Renal pelvis (tissue), 4 donors: ENCODE results near the gene CHRNB1. TPM values are rescaled to one million over a fixed set of nuclear protein-coding genes. Genes with fewer than 3 reads are reported as not detected.

Source experiments
- DNase-seq: peaks from one replicate; pipeline ENCODE4 v3.0.0-alpha.2; 2013
- polyA plus RNA-seq, 3 donors: library from polyadenylated mRNA; unstranded; fragments of 120-200 nt; gene quantifications; one replicate each; pipeline ENCODE4 v1.2.1, GENCODE V29; 2013; ENCODE audit not compliant: insufficient read length in 3 of 3

The CHRNB1 gene
- polyA plus RNA-seq, 3 donors, result 9.0 to 12.1 (median 10.7) TPM

DNA sequence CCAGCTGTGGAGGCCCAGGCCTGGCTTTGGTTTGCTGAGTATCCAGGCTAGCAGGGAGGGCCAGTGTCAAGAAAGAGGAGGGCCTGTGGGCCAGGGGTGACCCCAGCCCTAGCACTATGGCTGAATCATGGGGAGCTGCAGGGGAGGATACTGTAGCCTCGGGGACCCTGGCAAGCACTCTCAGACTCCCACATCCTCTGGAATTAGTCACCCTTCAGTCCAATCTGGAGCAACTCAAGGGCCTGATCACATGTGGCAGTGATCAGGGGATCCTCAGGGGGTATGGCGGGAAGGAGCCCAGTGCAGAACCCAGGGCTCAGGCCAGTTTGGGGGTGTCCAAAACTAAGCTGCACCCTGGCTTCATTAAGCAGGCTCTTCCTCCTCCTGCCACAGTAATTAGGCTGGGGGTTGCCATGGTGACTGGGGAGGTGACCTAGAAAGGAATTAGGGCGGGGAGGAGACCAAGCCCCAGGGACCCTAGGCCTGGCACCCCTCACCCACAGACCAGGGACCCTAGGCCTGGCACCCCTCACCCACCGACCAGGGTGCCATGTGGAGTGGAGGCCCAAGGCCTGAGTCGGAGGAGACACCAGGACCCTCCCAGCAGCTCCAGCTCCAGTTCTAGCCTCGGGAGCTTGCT is 31.4 kb upstream of the CHRNB1 start:
- DNase-seq, result no peak

DNA sequence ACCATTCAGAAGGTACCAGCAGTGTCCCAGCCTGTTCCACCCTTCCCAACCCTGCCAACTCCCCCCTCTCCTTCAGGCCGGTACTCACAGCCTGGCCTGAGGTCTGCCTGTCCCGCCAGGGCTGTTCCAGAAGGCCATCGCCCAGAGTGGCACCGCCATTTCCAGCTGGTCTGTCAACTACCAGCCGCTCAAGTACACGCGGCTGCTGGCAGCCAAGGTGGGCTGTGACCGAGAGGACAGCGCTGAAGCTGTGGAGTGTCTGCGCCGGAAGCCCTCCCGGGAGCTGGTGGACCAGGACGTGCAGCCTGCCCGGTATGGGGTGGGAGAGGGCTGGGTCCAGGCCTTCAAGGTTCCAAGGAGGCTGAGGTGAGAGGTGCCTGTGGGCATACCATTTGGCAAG is 30.0 kb upstream of the CHRNB1 start:
- DNase-seq, result no peak

DNA sequence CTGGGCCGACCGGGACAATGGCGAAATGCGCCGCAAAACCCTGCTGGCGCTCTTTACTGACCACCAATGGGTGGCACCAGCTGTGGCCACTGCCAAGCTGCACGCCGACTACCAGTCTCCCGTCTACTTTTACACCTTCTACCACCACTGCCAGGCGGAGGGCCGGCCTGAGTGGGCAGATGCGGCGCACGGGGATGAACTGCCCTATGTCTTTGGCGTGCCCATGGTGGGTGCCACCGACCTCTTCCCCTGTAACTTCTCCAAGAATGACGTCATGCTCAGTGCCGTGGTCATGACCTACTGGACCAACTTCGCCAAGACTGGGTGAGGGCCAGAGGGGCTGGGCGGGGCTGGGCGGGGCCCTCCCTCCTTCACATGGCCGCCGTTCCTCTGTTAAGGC is 29.1 kb upstream of the CHRNB1 start:
- no peak for DNase-seq

DNA sequence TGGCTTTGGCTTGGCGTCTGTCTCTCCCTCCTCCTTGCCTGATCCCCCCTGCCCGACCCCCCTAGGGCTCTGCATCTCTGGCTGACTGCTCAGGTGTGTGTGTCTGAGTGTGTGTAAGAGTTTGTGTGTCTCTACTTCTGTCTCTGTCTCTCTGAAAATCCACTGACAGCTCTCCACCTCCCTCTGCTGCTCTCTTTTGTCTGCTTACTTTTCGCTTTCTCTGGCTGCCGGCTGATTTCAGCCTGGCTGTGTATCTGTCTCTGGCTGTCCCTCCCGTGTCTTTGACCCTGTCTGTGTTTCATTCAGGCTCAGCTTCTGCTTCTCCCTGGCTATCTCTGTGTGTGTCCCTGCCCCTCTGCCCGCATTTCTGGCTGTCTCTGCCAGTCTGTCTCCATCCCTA is 28.5 kb upstream of the CHRNB1 start:
- DNase-seq, result no peak

DNA sequence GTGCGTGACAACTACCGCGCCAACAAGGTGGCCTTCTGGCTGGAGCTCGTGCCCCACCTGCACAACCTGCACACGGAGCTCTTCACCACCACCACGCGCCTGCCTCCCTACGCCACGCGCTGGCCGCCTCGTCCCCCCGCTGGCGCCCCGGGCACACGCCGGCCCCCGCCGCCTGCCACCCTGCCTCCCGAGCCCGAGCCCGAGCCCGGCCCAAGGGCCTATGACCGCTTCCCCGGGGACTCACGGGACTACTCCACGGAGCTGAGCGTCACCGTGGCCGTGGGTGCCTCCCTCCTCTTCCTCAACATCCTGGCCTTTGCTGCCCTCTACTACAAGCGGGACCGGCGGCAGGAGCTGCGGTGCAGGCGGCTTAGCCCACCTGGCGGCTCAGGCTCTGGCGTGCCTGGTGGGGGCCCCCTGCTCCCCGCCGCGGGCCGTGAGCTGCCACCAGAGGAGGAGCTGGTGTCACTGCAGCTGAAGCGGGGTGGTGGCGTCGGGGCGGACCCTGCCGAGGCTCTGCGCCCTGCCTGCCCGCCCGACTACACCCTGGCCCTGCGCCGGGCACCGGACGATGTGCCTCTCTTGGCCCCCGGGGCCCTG is 27.7 kb upstream of the CHRNB1 start:
- DNase-seq, result no peak

DNA sequence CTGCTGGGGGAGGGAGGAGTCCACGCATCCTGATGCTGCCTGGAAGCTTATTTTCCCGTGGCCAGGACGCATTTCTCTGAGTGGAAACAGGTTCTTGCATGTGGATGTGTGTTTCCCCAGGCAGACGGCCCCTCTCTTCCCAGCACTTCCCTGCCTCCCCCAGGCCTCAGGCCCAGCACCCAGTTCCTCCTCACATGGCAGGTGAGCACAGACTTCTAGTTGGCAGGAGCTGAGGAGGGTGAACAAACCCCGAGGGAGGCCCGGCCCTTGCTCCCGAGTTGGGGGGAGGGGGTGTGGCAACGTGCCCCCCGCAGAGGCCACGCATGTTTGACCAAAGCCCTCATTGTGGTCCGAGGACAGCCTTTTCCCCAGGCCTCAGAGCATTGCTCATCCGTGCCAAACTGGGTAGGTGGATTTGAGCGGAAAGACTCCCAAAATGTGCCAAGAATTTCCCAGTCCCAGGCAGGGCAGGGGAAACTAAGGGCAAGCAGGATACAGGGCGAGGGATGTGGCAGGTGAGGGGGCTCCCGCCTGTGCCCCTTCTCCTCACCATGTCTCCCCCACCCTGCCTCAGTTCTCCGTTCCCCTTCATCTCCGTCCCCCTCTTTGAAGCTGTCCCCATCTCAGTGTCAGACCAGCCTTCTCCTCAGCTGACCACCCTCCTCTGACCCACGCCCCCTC is 26.2 kb upstream of the CHRNB1 start:
- DNase-seq, result no peak

DNA sequence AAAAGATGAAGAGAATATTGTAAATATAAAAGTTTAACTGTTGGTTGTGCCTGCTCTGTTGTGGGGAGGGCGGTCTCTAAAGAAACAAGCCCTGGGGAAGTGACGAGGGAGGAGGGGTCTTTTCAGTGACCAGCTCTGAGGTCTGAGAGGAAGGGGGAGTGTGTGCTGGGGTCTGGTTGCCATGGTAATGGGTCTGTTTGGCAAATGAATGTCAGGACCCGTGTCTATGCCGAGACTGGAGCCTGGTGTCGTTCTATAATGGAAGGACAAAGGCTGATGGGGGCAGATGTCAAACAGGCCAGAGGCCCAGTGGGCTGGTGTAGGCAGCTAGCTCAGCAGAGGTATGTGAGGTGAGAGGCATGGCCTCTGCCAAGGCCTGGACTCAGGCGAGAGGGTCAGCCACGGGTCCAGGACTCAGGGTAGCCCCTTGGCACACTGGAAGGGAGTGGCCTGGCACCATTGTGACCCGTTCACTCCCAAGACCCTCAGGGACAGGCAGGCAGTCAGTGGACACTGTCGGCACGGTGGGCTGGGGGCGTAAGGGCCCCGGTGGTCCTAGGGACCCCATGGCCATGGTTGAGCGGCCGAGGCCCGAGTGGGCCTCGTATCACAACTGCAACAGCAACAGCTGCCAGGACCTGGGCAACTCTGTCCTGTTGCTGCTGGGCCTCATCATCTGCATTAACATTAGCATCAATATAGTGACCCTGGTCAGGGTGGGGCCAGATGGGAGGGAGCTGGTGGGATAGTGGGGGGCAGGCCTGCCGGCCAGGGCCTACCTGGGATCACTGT is 24.8 kb upstream of the CHRNB1 start, which contains the start of gene SPEM1:
Gene SPEM1 (plus strand): TSS at position 506 of the 792 bp plus-strand sequence. CDS start 61 bp downstream, at position 567.
- peak; percentile 74 for DNase-seq

DNA sequence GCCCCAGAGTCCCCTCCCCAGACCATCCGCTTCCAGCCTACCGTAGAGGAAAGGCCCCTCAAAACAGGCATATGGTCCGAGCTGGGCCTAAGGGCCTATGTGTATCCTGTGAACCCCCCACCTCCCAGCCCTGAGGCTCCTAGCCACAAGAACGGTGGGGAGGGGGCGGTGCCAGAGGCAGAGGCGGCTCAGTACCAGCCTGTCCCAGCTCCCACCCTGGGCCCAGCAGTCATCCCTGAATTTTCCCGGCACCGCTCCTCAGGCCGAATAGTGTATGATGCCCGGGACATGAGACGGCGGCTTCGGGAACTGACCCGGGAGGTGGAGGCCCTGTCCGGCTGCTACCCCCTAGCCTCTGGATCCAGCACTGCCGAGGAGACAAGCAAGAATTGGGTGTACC is 23.7 kb upstream of the CHRNB1 start:
- DNase-seq, result no peak

DNA sequence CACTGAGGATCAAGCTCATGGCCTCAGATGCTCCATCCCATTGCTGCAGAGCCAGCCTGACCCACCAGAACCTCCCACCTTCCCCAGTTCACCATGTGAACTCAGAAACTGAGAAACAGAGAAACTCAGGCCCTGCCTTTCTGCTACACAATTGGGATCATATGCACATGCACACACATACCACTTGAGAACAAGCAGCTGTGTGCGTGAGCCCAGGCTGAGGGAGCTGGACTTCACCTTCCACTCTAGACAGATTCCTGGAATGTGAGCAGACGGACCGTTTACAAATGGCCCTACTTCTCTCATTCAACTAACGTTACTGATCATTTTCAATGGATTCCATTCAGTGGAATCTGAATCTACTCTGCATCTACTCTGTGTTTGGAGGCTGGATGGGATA is 21.2 kb upstream of the CHRNB1 start:
- no peak for DNase-seq

DNA sequence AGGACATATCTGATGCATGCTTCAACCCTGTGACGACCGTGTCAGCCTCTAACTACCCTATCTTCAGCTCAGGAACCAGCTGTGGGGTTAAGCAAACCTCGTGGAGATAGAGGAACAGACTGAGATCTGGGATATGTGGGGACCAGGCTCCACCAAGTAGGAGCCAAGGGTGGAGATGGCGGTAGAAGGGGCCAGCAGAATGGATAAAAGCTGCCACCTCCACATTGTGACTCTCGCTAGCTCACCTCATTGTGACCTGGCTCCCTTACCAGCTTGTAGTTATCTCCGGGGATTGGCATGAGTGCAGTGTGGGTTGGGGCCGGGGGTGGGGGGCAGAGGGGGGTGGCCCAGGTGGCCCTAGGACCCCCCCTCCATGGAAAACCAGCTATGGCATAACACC is 19.5 kb upstream of the CHRNB1 start, which contains the start of gene SPEM2:
Gene SPEM2 (plus strand): TSS at position 301 of the 400 bp plus-strand sequence. CDS start 73 bp downstream, at position 374.
- no peak for DNase-seq

DNA sequence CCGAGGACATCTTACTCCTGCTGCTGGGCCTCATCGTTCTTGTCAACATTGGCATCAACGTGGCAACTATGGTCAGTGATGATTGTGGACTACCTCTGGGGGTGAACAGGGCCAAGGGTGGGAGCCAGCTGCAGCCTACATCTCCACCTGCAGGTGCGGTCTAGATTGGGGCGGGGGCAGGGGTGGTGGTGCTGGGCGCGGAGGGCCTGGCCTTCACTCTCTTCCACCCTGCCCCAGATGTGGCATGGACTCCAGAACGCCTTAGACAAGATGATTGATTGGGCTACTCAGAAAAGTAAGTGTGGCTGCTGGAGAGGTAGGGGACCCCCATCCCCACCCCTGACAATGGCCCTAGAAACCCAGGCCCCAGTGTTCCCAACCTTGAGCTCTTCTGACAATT is 19.1 kb upstream of the CHRNB1 start:
- DNase-seq, result no peak

DNA sequence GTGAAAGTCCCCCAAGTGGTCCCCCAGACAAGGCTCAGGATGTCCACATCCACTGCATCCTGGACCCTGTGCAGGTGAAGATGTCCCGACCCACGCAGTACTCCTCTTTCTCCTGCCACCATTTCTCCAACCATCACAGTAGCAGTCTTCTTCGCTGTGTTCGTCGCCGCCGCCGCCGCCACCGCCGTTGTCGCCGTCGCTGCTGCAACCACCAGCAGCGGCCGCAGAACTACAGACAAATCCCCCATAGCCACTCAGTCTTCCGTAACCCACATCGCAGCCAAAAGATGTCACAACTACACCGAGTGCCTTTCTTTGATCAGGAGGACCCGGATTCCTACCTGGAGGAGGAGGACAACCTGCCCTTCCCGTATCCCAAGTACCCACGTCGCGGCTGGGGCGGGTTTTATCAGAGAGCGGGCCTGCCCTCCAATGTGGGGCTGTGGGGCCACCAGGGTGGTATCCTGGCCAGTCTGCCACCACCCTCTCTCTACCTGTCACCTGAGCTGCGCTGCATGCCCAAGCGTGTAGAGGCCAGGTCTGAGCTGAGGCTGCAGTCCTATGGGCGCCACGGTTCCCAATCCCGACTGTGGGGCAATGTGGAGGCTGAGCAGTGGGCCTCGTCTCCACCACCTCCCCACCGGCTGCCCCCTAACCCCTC is 18.5 kb upstream of the CHRNB1 start:
- no peak for DNase-seq

DNA sequence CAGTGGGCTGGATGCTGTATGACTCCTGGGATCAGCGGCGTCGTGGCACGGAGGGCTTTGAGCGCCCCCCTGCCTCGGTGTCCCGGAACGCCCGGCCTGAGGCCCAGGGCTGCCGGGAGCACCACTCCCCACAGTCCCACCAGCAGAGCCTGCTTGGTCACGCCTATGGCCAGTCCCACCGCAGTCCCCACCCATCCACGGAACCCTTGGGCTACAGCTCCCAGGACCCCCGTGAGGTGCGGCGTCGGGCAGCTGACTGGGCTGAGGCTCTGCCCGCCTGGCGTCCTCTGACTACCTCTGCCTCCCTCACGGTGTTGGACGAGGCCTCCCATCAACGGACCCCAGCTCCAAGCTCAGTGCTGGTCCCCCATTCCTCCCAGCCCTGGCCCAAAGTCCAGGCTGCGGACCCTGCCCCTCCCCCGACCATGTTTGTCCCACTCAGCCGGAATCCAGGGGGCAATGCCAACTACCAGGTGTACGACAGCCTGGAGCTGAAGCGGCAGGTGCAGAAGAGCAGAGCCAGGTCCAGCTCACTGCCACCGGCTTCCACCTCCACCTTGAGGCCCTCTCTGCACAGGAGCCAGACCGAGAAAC is 17.9 kb upstream of the CHRNB1 start:
- DNase-seq, result no peak

DNA sequence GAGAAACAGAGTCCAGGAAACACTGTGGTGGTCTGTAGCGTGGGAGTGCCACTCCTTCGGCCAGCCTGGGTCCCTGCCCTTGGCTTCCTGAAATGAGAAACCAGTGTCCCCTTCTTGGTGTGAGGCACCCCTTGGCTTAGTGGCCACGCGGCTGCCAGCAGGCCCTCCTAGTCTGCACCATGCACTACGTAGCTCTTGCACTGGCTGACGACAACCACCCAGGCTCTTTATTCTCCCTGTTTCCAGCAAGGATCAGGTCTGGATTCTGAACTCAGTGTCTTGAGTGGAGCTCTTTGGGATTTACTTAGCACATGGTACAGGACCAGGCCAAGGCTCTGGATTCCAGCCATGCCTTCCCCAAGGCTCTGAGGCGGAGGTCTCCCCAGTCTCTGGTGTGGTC is 17.3 kb upstream of the CHRNB1 start:
- DNase-seq, result no peak

DNA sequence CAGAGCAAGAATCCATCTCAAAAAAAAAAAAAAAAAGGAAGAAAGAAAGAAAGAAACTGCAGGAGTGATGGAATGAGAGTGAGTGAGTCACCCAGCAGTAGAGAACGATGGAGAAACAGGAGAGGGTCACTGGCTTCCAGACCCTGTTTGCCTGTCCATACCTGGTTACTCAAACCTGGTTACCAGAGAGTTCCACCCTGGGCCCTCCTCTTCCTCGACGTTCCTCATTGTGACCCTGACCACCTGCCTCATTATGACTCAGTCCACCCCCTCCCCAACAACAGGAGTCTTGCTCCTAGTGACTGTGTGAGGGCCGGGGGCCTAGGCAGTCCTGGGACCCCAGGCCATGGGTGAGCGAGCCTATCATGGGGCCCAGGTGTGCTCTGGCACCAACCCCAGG is 16.3 kb upstream of the CHRNB1 start, which contains the start of gene SPEM3:
Gene SPEM3 (plus strand): TSS at position 301 of the 400 bp plus-strand sequence. CDS start 46 bp downstream, at position 347.
- DNase-seq, result no peak

DNA sequence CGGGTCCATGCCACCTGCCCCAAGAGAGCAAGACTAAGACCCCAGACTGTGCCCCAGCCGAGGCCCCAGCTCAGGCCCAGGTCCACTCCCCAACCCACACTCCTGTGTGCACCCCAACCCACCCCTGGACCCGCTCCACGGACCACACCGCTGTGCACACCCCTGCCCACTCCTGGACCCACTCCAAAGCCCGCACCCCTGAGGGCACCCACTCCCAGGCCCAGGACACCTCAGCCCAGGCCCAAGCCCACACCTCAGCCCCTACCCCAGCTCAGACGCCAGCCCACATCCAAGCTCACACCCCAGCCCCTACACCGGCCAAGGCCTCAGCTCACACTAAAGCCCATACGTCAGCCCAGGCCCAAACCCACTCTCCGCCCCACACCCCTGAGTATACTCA is 15.1 kb upstream of the CHRNB1 start:
- DNase-seq, result no peak

DNA sequence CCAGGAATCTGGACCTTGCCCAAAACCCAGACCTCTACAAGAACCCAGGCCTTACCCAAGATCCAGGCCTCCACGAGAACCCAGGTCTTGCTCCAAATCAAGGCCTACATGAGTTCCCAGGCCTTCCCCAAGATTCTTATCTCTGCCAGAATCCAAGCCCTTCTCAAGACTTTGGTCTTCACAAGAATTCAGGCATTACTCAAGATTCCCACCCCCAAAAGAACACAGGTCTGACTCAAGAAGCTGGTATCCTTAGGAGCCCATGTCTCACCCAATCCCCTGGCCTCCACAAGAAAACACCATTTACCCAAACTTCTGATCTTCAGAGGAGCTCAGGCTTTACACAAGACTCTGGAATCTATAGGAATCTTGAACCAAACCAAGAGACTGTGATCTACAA is 13.6 kb upstream of the CHRNB1 start:
- no peak for DNase-seq

DNA sequence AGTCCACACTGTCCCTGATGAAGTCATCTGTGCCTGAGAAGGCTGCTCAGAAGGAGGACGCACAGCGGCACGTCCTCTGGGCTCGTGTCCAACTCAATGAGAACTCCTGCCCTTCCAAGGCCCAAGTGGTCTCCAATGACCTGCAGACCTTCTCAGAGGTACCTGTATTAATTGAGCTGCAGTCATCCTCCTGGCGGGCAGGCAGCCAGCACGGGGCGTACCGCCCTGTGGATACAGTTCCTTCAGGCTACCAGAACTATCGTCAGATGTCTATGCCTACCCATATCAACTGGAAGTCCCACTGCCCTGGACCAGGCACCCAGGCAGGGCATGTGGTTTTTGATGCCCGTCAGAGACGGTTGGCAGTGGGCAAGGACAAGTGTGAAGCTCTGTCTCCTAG is 12.6 kb upstream of the CHRNB1 start:
- no peak for DNase-seq

DNA sequence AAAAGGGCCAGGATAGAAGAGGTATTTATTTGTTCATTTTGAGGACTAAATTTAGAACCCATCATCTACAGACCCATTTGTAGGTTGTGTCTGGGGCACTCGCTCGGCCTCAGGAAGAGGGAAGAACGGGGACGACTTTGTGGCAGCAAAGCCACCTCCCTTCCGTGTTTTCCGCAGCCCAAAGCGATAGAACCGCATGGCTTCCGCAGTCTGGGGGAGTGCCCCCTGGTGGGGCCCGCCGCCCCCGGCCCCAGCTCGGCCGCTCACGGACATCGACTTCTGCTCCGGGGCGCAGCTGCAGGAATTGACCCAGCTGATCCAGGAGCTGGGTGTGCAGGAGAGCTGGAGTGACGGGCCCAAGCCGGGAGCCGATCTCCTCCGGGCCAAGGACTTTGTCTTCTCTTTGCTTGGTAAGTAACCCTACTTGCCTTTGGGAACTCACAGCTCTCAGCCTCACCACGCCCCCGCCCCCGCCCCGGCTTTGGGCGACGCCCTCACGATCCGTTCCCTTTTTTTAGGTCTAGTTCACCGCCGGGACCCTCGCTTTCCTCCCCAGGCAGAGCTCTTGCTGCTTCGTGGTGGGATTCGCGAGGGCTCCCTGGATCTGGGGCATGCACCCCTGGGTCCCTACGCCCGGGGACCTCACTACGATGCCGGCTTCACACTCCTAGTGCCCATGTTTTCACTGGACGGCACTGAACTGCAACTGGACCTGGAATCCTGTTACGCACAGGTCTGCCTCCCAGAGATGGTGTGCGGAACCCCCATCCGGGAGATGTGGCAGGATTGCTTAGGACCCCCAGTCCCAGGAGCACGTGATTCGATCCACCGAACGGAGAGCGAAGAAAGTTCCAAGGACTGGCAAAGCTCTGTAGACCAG is 8.9 kb upstream of the CHRNB1 start:
- DNase-seq, result no peak
